ENCODE measurements around the gene TBC1D5.
A peak's percentile ranks its signal among the peaks of the same experiment; 100 is the strongest.
"Not testable (repeated sequence)": the region's sequence is repeated elsewhere in the genome, so short reads cannot be mapped to it uniquely, and the experiment has no call there.

The TBC1D5 gene

GRCh38 chr3:17583530-17583929 lies 158.9 kb downstream of the TBC1D5 start:
- no peak for DNase-seq

GRCh38 chr3:17581421-17582080 lies 160.9 kb downstream of the TBC1D5 start:
- DNase-seq = no peak

- no peak for DNase-seq
Observed at GRCh38 chr3:17580901-17581300, 161.5 kb downstream of the TBC1D5 start.

DNA sequence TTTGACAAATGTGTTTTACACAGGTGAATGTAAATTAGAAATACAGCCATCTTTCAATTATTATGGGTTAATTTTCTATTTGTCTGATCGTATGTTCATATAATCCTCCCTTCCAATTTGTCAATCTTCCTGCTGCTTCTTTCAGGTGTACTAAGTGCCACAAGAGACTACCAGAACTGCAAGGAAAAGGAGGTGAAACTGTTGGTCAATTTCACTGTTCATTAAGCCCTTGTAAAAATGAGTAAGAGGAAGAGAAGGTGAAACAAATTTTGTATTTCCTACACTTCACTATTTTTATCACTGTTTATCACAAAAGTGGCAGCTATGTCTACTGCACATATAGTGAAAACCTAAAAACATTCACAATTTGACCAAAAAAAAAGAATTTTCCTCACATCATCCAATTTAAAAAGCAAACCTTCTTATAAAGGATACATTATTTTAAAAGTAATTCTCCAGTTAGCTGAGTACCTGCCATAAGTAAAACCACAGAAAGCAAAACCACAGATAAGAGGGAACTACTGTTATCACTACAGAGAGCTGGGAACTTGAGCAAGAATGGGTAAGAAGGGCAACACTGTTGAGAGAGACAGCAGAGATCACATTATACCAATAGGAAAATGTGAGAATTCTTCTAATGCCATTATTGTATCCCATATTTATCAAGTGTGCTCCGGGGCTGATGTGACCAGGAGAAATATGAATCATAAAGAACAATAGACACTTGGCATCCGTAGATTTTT lies 163.0 kb downstream of the TBC1D5 start:
- DNase-seq = no peak

GRCh38 chr3:17577796-17578520 lies 164.5 kb downstream of the TBC1D5 start:
- no peak for DNase-seq

GRCh38 chr3:17573396-17573795 lies 169.0 kb downstream of the TBC1D5 start:
- no peak for DNase-seq

DNA sequence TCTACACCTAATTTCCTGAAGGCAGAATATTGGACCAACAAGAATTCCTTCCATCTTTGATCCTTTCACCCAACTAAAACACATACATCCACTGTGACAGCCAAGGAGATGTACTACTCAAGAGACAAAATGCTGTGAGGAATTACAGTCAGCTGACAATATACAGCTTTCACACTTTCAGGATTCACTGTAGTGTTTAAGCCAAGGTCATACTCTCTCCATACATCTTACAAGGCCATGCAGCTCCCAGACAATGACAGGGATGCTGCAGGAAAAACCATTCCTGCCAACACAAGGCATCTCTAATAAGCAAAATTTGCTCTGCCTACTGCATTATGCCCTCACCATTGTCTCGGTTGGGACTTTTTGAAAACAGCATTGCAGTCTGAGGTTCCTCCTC lies 170.7 kb downstream of the TBC1D5 start:
- DNase-seq = no peak

GRCh38 chr3:17562845-17563244 lies 179.6 kb downstream of the TBC1D5 start:
- no peak for DNase-seq

DNA sequence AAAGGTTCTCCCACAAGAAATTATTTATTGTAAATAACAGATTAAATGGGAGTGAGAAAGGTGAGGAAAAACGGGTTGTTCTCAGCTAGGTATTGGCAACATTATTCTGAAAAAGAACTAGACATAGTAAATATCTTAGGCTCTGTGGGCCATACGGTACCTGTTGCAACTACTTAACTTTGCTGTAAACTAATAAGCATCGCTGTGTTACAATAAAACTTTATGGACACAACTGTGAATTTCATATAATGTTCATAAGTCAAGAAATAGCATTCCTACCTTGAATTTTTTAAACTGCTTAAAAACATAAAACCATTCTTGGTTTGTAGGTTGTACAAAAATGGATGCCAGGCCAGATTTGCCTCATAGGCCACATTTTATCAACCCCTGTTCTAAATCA lies 183.9 kb downstream of the TBC1D5 start:
- DNase-seq = no peak

- no peak for DNase-seq
Observed at GRCh38 chr3:17557749-17558463, 184.5 kb downstream of the TBC1D5 start.

DNA sequence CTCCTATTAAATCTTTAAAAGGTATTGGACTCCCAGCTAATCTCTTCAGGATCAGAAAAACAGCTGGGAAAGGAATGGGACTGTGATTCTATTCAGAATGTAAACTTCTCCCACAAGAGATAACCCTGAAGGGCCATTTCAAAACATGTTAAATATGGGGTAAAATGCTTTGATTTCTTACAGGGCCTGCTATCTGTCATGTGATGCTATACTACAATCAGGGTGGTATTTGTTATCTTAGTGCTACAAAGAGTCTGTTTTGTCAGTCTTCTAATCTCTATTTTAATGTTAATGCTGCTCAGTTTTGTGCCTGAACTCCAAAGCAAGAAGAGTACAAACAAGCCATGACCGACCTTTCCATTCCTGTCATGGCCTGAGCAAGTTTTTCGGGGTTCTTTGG lies 186.9 kb downstream of the TBC1D5 start:
- DNase-seq = no peak

- peak; percentile 58 for DNase-seq
Observed at GRCh38 chr3:17554078-17554477, 188.4 kb downstream of the TBC1D5 start.

GRCh38 chr3:17553080-17553479 lies 189.4 kb downstream of the TBC1D5 start:
- DNase-seq = no peak

DNA sequence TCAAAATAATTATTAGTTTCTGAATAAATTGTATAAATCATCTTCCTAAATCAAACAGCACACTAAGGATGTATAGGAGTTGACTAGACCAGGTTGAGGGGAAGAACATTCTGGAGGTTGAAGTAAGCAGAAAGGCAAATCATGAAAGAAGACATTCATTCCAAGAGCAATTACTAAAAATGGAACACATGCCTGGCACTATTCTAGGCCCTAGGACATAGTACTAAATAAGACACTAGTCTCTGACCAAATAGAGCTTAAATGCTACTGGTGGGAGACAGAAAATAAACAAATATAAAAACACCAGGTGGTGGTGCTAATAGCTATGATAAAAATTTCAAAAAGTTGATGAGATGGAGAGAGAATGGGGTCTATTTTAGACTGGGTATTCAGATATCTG lies 190.1 kb downstream of the TBC1D5 start:
- no peak for DNase-seq

DNA sequence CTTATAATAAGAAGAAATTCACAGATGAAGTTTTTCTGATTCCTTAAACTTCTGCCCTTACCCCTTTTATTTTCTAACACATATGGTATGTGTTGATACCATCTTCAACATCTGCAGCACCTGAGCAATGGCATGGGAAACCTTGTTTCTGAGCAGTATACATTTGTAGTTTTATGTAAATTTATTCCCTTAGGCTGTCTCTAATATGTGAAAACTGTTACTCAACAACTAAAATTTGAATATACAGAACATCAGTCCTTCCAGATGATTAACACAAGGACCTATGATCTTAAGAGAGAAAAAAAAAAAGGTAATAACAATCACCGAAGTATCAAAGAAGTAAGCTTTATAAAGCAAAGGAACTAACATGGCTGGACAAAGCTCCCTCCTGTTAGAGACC lies 190.5 kb downstream of the TBC1D5 start:
- DNase-seq = no peak

- peak; percentile 2 for DNase-seq
Observed at GRCh38 chr3:17551333-17551732, 191.1 kb downstream of the TBC1D5 start.

GRCh38 chr3:17550624-17551023 lies 191.8 kb downstream of the TBC1D5 start:
- no peak for DNase-seq

DNA sequence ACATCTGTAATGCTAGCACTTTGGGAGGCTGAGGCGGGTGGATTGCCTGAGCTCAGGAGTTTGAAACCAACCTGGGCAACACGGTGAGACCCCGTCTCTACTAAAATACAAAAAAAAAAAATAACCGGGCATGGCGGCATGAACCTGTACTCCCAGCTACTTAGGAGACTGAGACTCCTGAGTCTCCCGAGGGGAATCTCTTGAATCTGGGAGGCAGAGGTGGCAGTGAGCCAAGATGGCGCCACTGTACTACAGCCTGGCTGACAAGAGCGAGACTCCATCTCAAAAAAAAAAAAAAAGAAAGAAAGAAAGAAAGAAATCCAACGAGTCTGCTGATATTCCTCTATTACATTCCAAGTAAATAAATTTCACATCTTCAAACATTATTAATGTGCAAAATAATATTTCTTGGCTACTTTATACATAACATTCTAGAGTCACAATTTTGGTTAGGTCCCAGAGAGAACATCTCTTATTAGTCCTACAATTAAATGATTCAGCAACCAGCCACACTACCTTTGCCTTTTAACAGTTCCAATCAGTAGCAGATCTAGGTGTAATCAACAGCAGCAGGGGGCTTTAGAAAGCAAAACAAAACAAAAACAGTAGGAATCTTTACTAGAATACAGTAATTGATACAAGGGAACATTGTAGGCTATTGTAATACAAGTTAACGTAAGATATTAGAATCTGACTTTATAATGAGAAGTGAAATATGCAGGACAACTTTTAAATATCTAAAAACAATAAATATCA lies 195.8 kb downstream of the TBC1D5 start:
- DNase-seq = peak; percentile 52

DNA sequence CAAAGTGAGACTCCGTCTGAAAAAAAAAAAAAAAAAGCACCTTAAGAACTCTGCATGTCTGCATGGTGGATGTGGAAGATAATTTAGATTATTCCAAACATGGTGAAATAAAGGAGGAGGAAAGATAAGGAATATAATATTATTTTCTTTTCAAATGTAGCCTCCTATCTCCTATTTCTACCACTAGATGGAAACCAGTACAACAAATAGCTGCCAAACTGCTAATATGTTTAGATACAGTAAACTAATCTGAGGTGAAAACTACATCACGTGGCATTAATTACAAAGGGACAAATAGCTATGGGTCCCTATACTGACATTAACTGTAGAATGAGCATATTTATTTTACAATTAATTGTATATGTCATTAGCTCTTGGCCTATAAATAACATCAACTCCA lies 197.8 kb downstream of the TBC1D5 start:
- DNase-seq = no peak

DNA sequence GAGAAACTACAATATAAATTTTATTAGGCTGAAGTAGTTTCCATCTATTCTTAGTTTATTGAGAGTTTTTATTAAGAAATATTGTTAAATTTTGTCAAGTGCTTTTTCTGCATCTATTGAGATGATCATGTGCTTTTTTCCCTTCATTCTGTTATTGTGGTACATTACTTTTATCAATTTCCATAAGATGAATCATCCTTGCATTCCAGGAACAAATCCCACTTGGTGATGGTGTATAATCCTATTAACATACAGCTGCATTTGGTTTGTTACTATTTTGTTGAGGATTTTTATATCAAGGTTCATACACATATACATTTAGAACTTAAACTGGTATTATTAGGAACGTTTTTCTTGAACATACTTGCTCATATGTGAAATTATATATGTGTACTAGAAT lies 199.8 kb downstream of the TBC1D5 start:
- DNase-seq = no peak

- no peak for DNase-seq
Observed at GRCh38 chr3:17539436-17539835, 203.0 kb downstream of the TBC1D5 start.

DNA sequence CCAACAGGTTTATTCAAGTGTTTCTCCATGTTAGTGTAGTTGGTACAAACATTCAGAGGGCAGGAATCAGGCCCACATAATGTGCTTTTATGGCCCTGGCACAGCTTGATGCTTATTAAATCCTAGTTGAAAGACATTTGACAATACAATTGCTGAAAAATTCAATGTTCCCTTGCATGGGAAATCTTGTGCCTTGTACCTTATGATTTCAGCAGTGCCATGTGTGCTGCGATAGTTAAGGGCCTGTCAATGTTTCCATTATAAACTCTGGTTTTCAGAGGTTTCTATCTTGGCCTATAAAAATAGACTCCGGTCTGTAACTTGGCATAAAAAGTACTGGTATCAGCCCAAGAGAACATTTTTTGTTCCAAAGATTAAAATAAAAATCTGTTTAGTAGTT lies 207.2 kb downstream of the TBC1D5 start:
- DNase-seq = no peak

DNA sequence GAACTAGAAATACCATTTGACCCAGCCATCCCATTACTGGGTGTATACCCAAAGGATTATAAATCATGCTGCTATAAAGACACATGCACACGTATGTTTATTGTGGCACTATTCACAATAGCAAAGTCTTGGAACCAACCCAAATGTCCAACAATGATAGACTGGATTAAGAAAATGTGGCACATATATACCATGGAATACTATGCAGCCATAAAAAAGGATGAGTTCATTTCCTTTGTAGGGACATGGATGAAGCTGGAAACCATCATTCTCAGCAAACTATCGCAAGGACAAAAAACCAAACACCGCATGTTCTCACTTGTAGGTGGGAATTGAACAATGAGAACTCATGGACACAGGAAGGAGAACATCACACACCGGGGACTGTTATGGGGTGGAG lies 210.0 kb downstream of the TBC1D5 start:
- not testable (repeated sequence) for DNase-seq

Measured in NCI-H146 (cell line).